Mucosa of descending colon (tissue), 3 donors: Measurements from ENCODE around the gene C6orf89. TPM values are rescaled to one million over a fixed set of nuclear protein-coding genes. Genes with fewer than 3 reads are reported as not detected.

Experiments
- ATAC-seq: fragments of 200-7000 bp; cut with Tn5 transposase; one replicate; pipeline ENCODE4 v1.9.1; 2020; ENCODE audit warnings: mild to moderate bottlenecking, moderate library complexity
- DNase-seq, 3 donors: peaks; one replicate each; pipeline ENCODE4 v3.0.0-alpha.2; 2020
- H3K36me3 ChIP-seq: fragments of 200-600 bp; one replicate; pipeline ENCODE4 v1.8.0; 2021; ENCODE audit warnings: low read depth, mild to moderate bottlenecking
- H3K4me1 ChIP-seq: fragments of 200-600 bp; one replicate; pipeline ENCODE4 v1.8.0; 2021; ENCODE audit warnings: low read depth, mild to moderate bottlenecking
- H3K4me3 ChIP-seq: fragments of 200-600 bp; one replicate; pipeline ENCODE4 v1.8.0; 2021; ENCODE audit warnings: mild to moderate bottlenecking
- H3K9me3 ChIP-seq: fragments of 200-600 bp; one replicate; pipeline ENCODE4 v1.8.0; 2021; ENCODE audit warnings: mild to moderate bottlenecking
- intact Hi-C, 2 donors: fragments of 100-400 bp; cut with DNase I in 1 of 2; cut with micrococcal nuclease in 1 of 2; formaldehyde crosslinking; loops; one replicate each; pipeline versions ENCODE4 v1.11.0 to v1.11.1; 2022; cut with DNase I, micrococcal nuclease
- total RNA-seq, 3 donors: library from RNA; stranded (reverse); fragmentation: NEBNext Ultra II Directional in 2 of 3; extraction: Animal tissue kit (Norgen Biotek cat#: 25700) in 2 of 3; gene quantifications; one replicate each; pipeline versions ENCODE4 v1.2.1 to v1.2.4, GENCODE V29; 2021 to 2023
- TF ChIP-seq, protein P1 (sequence below): fragments of 200-600 bp; IDR thresholded peaks from one replicate; pipeline ENCODE4 v1.8.0; 2022; ENCODE audit warnings: antibody characterized with exemption, mild to moderate bottlenecking
- donor health status: DM: no; HTN: no; CAD: no; lungs with moderate emphysema.
- donor health status: DM: no; HTN: no; CAD: no.
- donor health status: DM: no; HTN: yes; CAD: no.

Gene C6orf89
- total RNA-seq, 3 donors from 2014 or later: 53.9 to 66.6 (median 56.0) TPM

DNA sequence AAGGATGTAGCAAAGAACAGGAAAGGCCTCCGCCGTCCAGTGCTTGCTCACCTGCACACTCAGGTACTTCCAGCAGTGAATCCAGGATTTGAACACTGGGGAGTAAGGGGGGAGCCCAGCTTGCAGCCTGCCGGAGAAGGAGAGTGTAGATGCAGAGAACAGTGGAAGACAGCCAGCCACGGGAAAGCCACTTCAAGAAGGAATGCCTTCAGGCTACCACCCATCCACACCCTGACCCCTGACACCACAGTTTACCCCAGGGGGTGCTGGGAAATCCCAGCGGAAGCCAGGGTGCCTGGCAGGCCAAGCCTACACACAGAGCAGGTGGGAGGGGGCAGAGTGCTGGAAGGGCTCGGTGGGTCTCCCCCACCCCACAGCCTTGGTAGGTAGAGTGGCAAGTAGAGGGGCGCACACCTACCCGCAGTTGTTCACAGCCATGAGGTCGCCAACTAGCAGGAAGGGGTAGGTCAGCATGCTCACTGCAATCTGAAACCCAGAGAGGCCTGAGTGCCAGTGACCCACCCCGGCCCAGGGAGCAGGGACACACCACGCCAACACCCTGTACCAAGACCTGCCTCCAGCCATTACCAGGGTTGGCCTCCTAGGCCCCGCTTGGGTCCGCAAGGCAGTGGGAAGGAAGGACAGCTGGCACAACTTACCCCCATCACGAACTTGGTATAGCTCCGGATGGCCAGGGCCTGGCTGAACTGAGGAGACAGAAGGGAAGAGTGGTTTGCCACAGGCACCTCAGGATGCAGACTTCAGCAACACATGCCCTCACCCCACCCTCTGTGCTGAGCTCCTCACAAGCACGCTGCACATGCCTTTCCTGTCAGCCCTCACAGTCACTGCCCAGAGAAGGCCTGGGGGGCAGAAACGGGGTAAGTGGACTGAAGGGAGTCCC lies 84.5 kb downstream of the C6orf89 start:
- Histone ChIP-seq H3K36me3 (peaks cover 12% of the 10 kb centered on the region), H3K9me3 (no peaks in the 10 kb centered on the region), H3K4me1 (no peaks in the 10 kb centered on the region), H3K4me3 (no peak overlapping the region)
- DNase-seq: no peak
- TF ChIP-seq, protein P1, sequence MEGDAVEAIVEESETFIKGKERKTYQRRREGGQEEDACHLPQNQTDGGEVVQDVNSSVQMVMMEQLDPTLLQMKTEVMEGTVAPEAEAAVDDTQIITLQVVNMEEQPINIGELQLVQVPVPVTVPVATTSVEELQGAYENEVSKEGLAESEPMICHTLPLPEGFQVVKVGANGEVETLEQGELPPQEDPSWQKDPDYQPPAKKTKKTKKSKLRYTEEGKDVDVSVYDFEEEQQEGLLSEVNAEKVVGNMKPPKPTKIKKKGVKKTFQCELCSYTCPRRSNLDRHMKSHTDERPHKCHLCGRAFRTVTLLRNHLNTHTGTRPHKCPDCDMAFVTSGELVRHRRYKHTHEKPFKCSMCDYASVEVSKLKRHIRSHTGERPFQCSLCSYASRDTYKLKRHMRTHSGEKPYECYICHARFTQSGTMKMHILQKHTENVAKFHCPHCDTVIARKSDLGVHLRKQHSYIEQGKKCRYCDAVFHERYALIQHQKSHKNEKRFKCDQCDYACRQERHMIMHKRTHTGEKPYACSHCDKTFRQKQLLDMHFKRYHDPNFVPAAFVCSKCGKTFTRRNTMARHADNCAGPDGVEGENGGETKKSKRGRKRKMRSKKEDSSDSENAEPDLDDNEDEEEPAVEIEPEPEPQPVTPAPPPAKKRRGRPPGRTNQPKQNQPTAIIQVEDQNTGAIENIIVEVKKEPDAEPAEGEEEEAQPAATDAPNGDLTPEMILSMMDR: no peak
- no peak for ATAC-seq
- intact Hi-C loops: no loop called here

- Histone ChIP-seq H3K9me3 (no peaks in the 10 kb centered on the region), H3K4me1 (no peaks in the 10 kb centered on the region), H3K4me3 (no peak overlapping the region), H3K36me3 (peaks cover 22% of the 10 kb centered on the region)
- DNase-seq: no peak
- TF ChIP-seq, protein P1: no peak
- intact Hi-C loops: no loop called here
- no peak for ATAC-seq
These were observed 85.4 kb downstream of the C6orf89 start for GRCh38 chr6:36970892-36971842.

DNA sequence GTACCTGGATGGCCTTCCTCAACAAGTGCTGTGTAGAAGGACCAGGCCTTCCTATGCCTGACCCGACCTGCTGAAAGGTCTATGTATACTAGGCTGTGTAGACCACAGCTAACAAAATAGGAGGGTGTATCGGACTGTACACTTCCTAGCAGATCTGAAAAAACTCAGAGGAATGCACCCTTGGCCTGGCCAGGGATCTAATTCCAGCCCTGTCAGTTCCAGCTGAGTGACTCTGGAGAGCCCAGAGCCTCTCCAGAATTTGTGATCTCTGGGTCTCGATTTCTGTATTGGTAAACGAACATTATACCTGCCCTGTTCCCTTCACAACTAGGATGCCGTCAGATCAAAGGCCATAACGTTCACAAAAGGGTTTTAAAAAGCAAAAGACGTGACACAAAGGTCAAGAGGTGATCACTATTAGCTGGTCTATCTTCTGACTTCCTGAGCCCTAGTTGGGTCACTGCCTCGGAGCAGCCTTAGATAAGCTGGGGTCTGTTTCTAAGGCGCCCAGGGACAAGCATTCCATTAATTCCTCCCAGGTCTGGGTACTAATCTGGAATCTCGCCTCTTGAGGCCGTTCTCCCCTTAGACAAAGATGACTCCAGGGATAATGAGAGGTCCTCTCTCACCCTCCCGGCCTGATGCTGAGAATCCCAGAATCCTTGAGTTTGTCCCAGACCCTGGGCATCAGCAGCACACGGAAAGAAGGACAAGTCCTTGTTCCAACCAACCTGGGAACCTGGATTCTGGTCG lies 86.3 kb downstream of the C6orf89 start:
- TF ChIP-seq, protein P1: no peak
- intact Hi-C loops: no loop called here
- ATAC-seq (no peak), DNase-seq (no peak)
- H3K9me3 ChIP-seq: no peaks in the 10 kb centered on the region
- H3K4me1 ChIP-seq: no peaks in the 10 kb centered on the region
- peaks cover 24% of the 10 kb centered on the region for H3K36me3 ChIP-seq
- no peak overlapping the region for H3K4me3 ChIP-seq

GRCh38 chr6:36973190-36973589 lies 87.4 kb downstream of the C6orf89 start:
- no peak for DNase-seq
- TF ChIP-seq, protein P1: no peak
- Histone ChIP-seq H3K4me1 (no peaks in the 10 kb centered on the region), H3K36me3 (peaks cover 24% of the 10 kb centered on the region), H3K9me3 (no peaks in the 10 kb centered on the region), H3K4me3 (no peak overlapping the region)
- ATAC-seq: no peak
- intact Hi-C loops: no loop called here

- TF ChIP-seq, protein P1: no peak
- no peaks in the 10 kb centered on the region for H3K9me3 ChIP-seq
- H3K36me3 ChIP-seq: peaks cover 21% of the 10 kb centered on the region
- H3K4me1 ChIP-seq: no peaks in the 10 kb centered on the region
- DNase-seq (no peak), ATAC-seq (no peak)
- H3K4me3 ChIP-seq: no peak overlapping the region
- intact Hi-C loops: no loop called here
These were observed 87.9 kb downstream of the C6orf89 start for GRCh38 chr6:36973647-36974046.
